Neural cell (in vitro differentiated cells): ENCODE measurements around the gene ZFYVE21. TPM values are rescaled to one million over a fixed set of nuclear protein-coding genes. Genes with fewer than 3 reads are reported as not detected.

Experiments
- H2AFZ ChIP-seq: fragments of 200-600, 300-800 bp; sonication (generic), shearing (Covaris generic); 2 replicates; pipeline ENCODE4 v1.6.0; 2014; ENCODE audit warnings: low read depth, mild to moderate bottlenecking, antibody characterized with exemption, low read length, moderate library complexity
- H3F3A ChIP-seq: fragments of 200-600 bp; shearing (Covaris generic); 2 replicates; pipeline ENCODE4 v1.6.1; 2016; ENCODE audit warnings: mild to moderate bottlenecking, moderate library complexity, mixed read lengths, antibody characterized with exemption, low read length; ENCODE audit not compliant: insufficient read depth, poor library complexity, severe bottlenecking
- H3K27ac ChIP-seq: fragments of 200-600, 300-800 bp; sonication (generic), shearing (Covaris generic); 2 replicates; pipeline ENCODE4 v1.5.1; 2014; ENCODE audit warnings: mild to moderate bottlenecking, low read length, moderate library complexity
- H3K27me3 ChIP-seq: fragments of 300-800, 200-600 bp; sonication (generic), shearing (Covaris generic); 2 replicates; pipeline ENCODE4 v1.6.0; 2014; ENCODE audit warnings: mild to moderate bottlenecking, low read depth, low read length, moderate library complexity; ENCODE audit not compliant: insufficient read depth
- H3K36me3 ChIP-seq: fragments of 300-800, 200-600 bp; sonication (generic), shearing (Covaris generic); 2 replicates; pipeline ENCODE4 v1.5.1; 2014; ENCODE audit warnings: mild to moderate bottlenecking, antibody characterized with exemption, low read length, moderate library complexity; ENCODE audit not compliant: insufficient read depth
- H3K4me2 ChIP-seq: fragments of 300-800, 200-600 bp; sonication (generic), shearing (Covaris generic); 2 replicates; pipeline ENCODE4 v1.6.0; 2014; ENCODE audit warnings: mild to moderate bottlenecking, low read length
- H3K4me3 ChIP-seq: fragments of 300-800, 200-600 bp; sonication (generic), shearing (Covaris generic); 2 replicates; pipeline ENCODE4 v1.5.1; 2014; ENCODE audit warnings: mild to moderate bottlenecking, low read length, moderate library complexity
- H3K79me2 ChIP-seq: fragments of 200-600 bp; shearing (Covaris generic); replicated peaks from 2 replicates; pipeline ENCODE4 v1.6.0; 2014; ENCODE audit warnings: mild to moderate bottlenecking, low read length, moderate library complexity; ENCODE audit not compliant: insufficient read depth
- H3K9ac ChIP-seq: fragments of 300-800, 200-600 bp; sonication (generic), shearing (Covaris generic); 2 replicates; pipeline ENCODE4 v1.6.1; 2016; ENCODE audit warnings: mild to moderate bottlenecking, low read length, mixed read lengths
- H3K9me2 ChIP-seq: fragments of 200-600 bp; shearing (Covaris generic); 2 replicates; pipeline ENCODE4 v1.6.1; 2016; ENCODE audit warnings: mild to moderate bottlenecking, low read length, mixed read lengths; ENCODE audit not compliant: insufficient read depth
- H3K9me3 ChIP-seq: fragments of 200-600, 300-800 bp; sonication (generic), shearing (Covaris generic); 2 replicates; pipeline ENCODE4 v1.6.1; 2016; ENCODE audit warnings: mild to moderate bottlenecking, mixed run types, low read length, moderate library complexity, mixed read lengths
- H4K20me1 ChIP-seq: fragments of 200-600 bp; shearing (Covaris generic); 2 replicates; pipeline ENCODE4 v1.6.1; 2016; ENCODE audit warnings: mild to moderate bottlenecking, mixed run types; ENCODE audit not compliant: insufficient read depth
- CTCF ChIP-seq: fragments of 450-650 bp; IDR thresholded peaks from 2 replicates; pipeline ENCODE4 v1.5.1; 2014; ENCODE audit warnings: antibody characterized with exemption, mild to moderate bottlenecking, moderate library complexity; ENCODE audit not compliant: poor library complexity, severe bottlenecking
- EP300 ChIP-seq: fragments of 450-650 bp; conservative IDR thresholded peaks from 2 replicates; pipeline ENCODE4 v1.6.1; 2014; ENCODE audit warnings: antibody characterized with exemption, mild to moderate bottlenecking, moderate library complexity; ENCODE audit not compliant: poor library complexity, severe bottlenecking
- EZH2 ChIP-seq: fragments of 200-600, 300-800 bp; shearing (Covaris generic), sonication (generic); IDR thresholded peaks from 2 replicates; pipeline ENCODE4 v1.6.1; 2014; ENCODE audit warnings: antibody characterized with exemption, low read length, borderline replicate concordance, mild to moderate bottlenecking; ENCODE audit not compliant: insufficient read depth, poor library complexity, severe bottlenecking
- MXI1 ChIP-seq: fragments of 450-650 bp; conservative IDR thresholded peaks from 2 replicates; pipeline ENCODE4 v1.6.1; 2014; ENCODE audit warnings: antibody characterized with exemption, mild to moderate bottlenecking; ENCODE audit not compliant: poor library complexity, severe bottlenecking
- POLR2AphosphoS5 ChIP-seq: IDR thresholded peaks from 2 replicates; pipeline ENCODE4 v1.6.1; 2012
- RAD21 ChIP-seq: fragments of 450-650 bp; conservative IDR thresholded peaks from 2 replicates; pipeline ENCODE4 v1.6.1; 2014; ENCODE audit warnings: antibody characterized with exemption, mild to moderate bottlenecking, moderate library complexity
- REST ChIP-seq: IDR thresholded peaks from 2 replicates; pipeline ENCODE4 v1.6.1; 2012; ENCODE audit warnings: borderline replicate concordance
- SMC3 ChIP-seq: fragments of 450-650 bp; conservative IDR thresholded peaks from 2 replicates; pipeline ENCODE4 v1.6.1; 2014; ENCODE audit warnings: antibody characterized with exemption, mild to moderate bottlenecking, moderate library complexity; ENCODE audit not compliant: poor library complexity
- TAF1 ChIP-seq: IDR thresholded peaks from 2 replicates; pipeline ENCODE4 v1.6.1; 2012; ENCODE audit warnings: low read depth
- polyA plus RNA-seq: library from polyadenylated mRNA; depleted of rRNA; stranded (reverse); fragments of >200 nt; gene quantifications from 2 replicates; pipeline ENCODE4 v1.2.3, GENCODE V29; 2014

The ZFYVE21 gene
- polyA plus RNA-seq, 1 donor from 2014 or later: 99.7 TPM

- H3K27me3 ChIP-seq: no peaks in the 10 kb centered on the region
- no peaks in the 10 kb centered on the region for H3K9me3 ChIP-seq
- no peak overlapping the region for H3K27ac ChIP-seq
- no peak for TF ChIP-seq CTCF
- TF ChIP-seq RAD21: no peak
- TF ChIP-seq EP300: no peak
- TF ChIP-seq EZH2: no peak
- no peak for TF ChIP-seq REST
- TF ChIP-seq MXI1: no peak
- H3K79me2 ChIP-seq: no peaks in the 10 kb centered on the region
- no peak overlapping the region for H2AFZ ChIP-seq
- H4K20me1 ChIP-seq: no peaks in the 10 kb centered on the region
- H3K9me2 ChIP-seq: no peaks in the 10 kb centered on the region
- no peak overlapping the region for H3K4me3 ChIP-seq
- no peaks in the 10 kb centered on the region for H3K36me3 ChIP-seq
- H3F3A ChIP-seq: no peaks in the 10 kb centered on the region
- no peak overlapping the region for H3K9ac ChIP-seq
- H3K4me2 ChIP-seq: no peak overlapping the region
These were observed 23.3 kb downstream of the ZFYVE21 start for GRCh38 chr14:103738701-103739451.

- Histone ChIP-seq H4K20me1 (no peaks in the 10 kb centered on the region), H3K4me3 (no peak overlapping the region), H3F3A (no peaks in the 10 kb centered on the region), H3K36me3 (no peaks in the 10 kb centered on the region), H3K4me2 (no peak overlapping the region), H3K9ac (no peak overlapping the region), H3K27ac (no peak overlapping the region), H3K79me2 (no peaks in the 10 kb centered on the region), H2AFZ (no peak overlapping the region), H3K9me3 (no peaks in the 10 kb centered on the region), H3K9me2 (no peaks in the 10 kb centered on the region), H3K27me3 (no peaks in the 10 kb centered on the region)
- TF ChIP-seq EZH2: no peak
- TF ChIP-seq CTCF: no peak
- no peak for TF ChIP-seq POLR2AphosphoS5
- no peak for TF ChIP-seq MXI1
- no peak for TF ChIP-seq EP300
- no peak for TF ChIP-seq RAD21
- TF ChIP-seq SMC3: no peak
- no peak for TF ChIP-seq REST
- TF ChIP-seq TAF1: no peak
These were observed 23.8 kb downstream of the ZFYVE21 start for GRCh38 chr14:103739466-103739792.
